Mucosa of descending colon (tissue), 3 donors: ENCODE data around the gene PHF19. TPM values are rescaled to one million over a fixed set of nuclear protein-coding genes. Genes with fewer than 3 reads are reported as not detected.
A peak's percentile ranks its signal among the peaks of the same experiment; 100 is the strongest.

ENCODE experiments used
- ATAC-seq: fragments of 200-7000 bp; cut with Tn5 transposase; one replicate; pipeline ENCODE4 v1.9.1; 2020; ENCODE audit warnings: mild to moderate bottlenecking, moderate library complexity
- DNase-seq, 3 donors: peaks; one replicate each; pipeline ENCODE4 v3.0.0-alpha.2; 2020
- H3K36me3 ChIP-seq: fragments of 200-600 bp; one replicate; pipeline ENCODE4 v1.8.0; 2021; ENCODE audit warnings: low read depth, mild to moderate bottlenecking
- H3K4me1 ChIP-seq: fragments of 200-600 bp; one replicate; pipeline ENCODE4 v1.8.0; 2021; ENCODE audit warnings: low read depth, mild to moderate bottlenecking
- H3K4me3 ChIP-seq: fragments of 200-600 bp; one replicate; pipeline ENCODE4 v1.8.0; 2021; ENCODE audit warnings: mild to moderate bottlenecking
- H3K9me3 ChIP-seq: fragments of 200-600 bp; one replicate; pipeline ENCODE4 v1.8.0; 2021; ENCODE audit warnings: mild to moderate bottlenecking
- CTCF ChIP-seq: fragments of 200-600 bp; IDR thresholded peaks from one replicate; pipeline ENCODE4 v1.8.0; 2022; ENCODE audit warnings: antibody characterized with exemption, mild to moderate bottlenecking
- intact Hi-C, 2 donors: fragments of 100-400 bp; cut with DNase I in 1 of 2; cut with micrococcal nuclease in 1 of 2; formaldehyde crosslinking; loops; one replicate each; pipeline versions ENCODE4 v1.11.0 to v1.11.1; 2022; cut with DNase I, micrococcal nuclease
- total RNA-seq, 3 donors: library from RNA; stranded (reverse); fragmentation: NEBNext Ultra II Directional in 2 of 3; extraction: Animal tissue kit (Norgen Biotek cat#: 25700) in 2 of 3; gene quantifications; one replicate each; pipeline versions ENCODE4 v1.2.1 to v1.2.4, GENCODE V29; 2021 to 2023
- donor health status: DM: no; HTN: no; CAD: no; lungs with moderate emphysema.
- donor health status: DM: no; HTN: no; CAD: no.
- donor health status: DM: no; HTN: yes; CAD: no.

Gene PHF19
- total RNA-seq, 3 donors from 2014 or later = 9.8 to 33.6 (median 26.6) TPM

GRCh38 chr9:120886490-120886967 is 9.5 kb upstream of the PHF19 start:
- Histone ChIP-seq H3K4me3 (no peak overlapping the region), H3K4me1 (peaks cover 12% of the 10 kb centered on the region), H3K36me3 (no peaks in the 10 kb centered on the region), H3K9me3 (no peaks in the 10 kb centered on the region)
- intact Hi-C loops = no loop called here
- no peak for TF ChIP-seq CTCF
- no peak for DNase-seq
- no peak for ATAC-seq

DNA sequence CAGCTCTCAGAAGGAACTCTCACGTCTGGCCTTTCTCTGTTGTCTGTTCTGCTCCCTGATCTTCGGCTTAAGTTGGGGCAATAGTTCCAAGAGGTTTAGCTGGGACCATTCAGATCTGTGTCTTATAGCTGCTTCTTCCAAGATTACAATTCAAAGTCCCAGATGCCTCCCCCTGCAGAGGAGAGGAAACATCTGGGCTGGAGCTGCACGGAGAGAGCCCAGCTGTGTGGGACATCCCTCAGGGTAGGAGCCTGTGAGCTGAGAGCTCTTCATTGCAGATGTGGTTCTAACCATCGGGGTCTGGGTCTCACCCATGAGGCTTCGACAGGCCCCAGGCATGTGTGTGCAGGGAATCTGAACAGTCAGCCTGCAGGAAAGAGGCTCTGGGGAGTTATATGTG is 9.0 kb upstream of the PHF19 start:
- Histone ChIP-seq H3K4me3 (no peak overlapping the region), H3K9me3 (no peaks in the 10 kb centered on the region), H3K4me1 (peaks cover 12% of the 10 kb centered on the region), H3K36me3 (no peaks in the 10 kb centered on the region)
- ATAC-seq (peak; percentile 41), DNase-seq (no peak)
- no peak for TF ChIP-seq CTCF
- intact Hi-C loops = no loop called here

DNA sequence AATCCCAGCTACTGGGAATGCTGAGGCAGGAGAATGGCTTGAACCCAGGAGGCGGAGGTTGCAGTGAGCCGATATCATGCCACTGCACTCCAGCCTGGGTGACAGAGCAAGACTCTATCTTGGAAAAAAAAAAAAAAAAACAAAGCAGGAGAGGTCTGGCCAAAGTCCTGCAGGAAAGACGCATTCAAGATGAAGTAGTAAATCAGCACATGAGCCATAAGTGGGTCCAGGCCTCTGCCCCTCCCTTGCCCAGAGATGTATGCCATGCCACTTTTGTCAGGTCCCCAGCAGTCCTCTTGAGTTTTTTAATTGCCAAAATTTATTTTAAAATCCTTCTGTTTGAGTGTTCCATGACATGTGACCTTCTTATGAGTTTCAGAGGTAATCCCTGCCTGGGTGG is 8.5 kb upstream of the PHF19 start:
- H3K36me3 ChIP-seq = no peaks in the 10 kb centered on the region
- H3K9me3 ChIP-seq = no peaks in the 10 kb centered on the region
- peaks cover 10% of the 10 kb centered on the region for H3K4me1 ChIP-seq
- DNase-seq (no peak), ATAC-seq (peak; percentile 85)
- TF ChIP-seq CTCF = no peak
- intact Hi-C loops = no loop called here
- H3K4me3 ChIP-seq = no peak overlapping the region

DNA sequence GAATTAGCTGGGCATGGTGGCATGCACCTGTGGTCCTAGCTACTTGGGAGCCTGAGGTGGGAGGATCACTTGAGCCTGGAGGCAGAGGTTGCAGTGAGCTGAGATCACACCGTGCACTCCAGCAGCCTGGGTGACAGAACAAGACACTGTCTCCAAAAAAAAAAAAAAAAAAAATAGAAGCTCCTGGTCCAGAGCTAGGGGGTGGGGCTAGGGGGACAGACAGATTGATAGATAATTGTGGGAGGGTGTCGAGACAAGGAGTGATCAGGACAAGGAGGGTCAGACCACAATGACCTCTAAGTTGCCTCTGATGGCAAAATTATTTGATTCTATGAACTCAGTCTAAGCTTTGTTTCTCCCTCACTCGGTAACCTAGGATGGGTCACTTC is 6.6 kb upstream of the PHF19 start:
- DNase-seq (no peak), ATAC-seq (no peak)
- intact Hi-C loops = no loop called here
- H3K9me3 ChIP-seq = no peaks in the 10 kb centered on the region
- no peak for TF ChIP-seq CTCF
- H3K36me3 ChIP-seq = no peaks in the 10 kb centered on the region
- H3K4me3 ChIP-seq = no peak overlapping the region
- peaks cover 6% of the 10 kb centered on the region for H3K4me1 ChIP-seq

GRCh38 chr9:120882935-120883607 is 6.1 kb upstream of the PHF19 start:
- Histone ChIP-seq H3K4me3 (no peak overlapping the region), H3K4me1 (peaks cover 8% of the 10 kb centered on the region), H3K36me3 (no peaks in the 10 kb centered on the region), H3K9me3 (no peaks in the 10 kb centered on the region)
- ATAC-seq (no peak), DNase-seq (no peak)
- intact Hi-C loops = no loop called here
- no peak for TF ChIP-seq CTCF

DNA sequence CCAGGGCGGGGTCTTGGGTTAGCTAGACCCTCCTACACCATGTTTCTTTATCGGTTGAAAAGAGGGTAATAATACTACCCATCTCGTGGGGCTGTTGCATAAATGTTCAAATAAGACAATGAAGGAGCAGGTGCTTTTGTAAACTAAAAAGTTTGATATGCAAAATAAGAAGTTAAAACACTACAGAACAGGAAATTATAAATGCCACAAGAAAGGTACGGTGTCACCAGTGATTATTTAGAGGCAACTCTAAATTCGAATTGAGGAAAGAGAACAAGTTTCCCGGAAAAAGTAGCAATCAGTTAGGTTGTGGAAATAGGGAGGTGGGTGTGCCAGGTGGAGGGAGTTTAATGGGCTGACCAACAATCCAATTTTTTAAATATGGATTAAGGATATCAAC is 2.5 kb upstream of the PHF19 start:
- TF ChIP-seq CTCF = no peak
- intact Hi-C loops = loop anchor here (5.0 kb wide), 1 partner anchor 58 kb away; no protein-coding TSS in a partner anchor

More for the DNA sequence above, 2.5 kb upstream of the PHF19 start:
- ATAC-seq (no peak), DNase-seq (no peak)
- Histone ChIP-seq H3K36me3 (no peaks in the 10 kb centered on the region), H3K4me1 (peaks cover 5% of the 10 kb centered on the region), H3K9me3 (no peaks in the 10 kb centered on the region), H3K4me3 (no peak overlapping the region)
